ENCODE measurements around the gene PIK3C2G.
A peak's percentile ranks its signal among the peaks of the same experiment; 100 is the strongest.

- peak in 1 of 3 experiments; percentile 15 for TF ChIP-seq CTCF (optimal IDR thresholded peaks at IDR 0.05 in 1 of 3, IDR thresholded peaks at IDR 0.05 in 1 of 3, conservative IDR thresholded peaks at IDR 0.05 in 1 of 3; ENCODE audit: extremely low read depth in 1 of 3, insufficient read depth in 2 of 3, low read length in 3 of 3)
- no peak for TF ChIP-seq EZH2 (IDR thresholded peaks at IDR 0.05; ENCODE audit: low read length)
These were observed 288.3 kb downstream of the PIK3C2G start for GRCh38 chr12:18549598-18549997.

All from keratinocyte (primary cell).